ENCODE measurements around the gene ZNF574.

GRCh38 chr19:42117076-42117475 lies 41.1 kb downstream of the ZNF574 start:
- TF ChIP-seq POLR2AphosphoS5 (IDR thresholded peaks at IDR 0.05) (no peak), EP300 (IDR thresholded peaks at IDR 0.05) (no peak)
- TF ChIP-seq, protein P1, sequence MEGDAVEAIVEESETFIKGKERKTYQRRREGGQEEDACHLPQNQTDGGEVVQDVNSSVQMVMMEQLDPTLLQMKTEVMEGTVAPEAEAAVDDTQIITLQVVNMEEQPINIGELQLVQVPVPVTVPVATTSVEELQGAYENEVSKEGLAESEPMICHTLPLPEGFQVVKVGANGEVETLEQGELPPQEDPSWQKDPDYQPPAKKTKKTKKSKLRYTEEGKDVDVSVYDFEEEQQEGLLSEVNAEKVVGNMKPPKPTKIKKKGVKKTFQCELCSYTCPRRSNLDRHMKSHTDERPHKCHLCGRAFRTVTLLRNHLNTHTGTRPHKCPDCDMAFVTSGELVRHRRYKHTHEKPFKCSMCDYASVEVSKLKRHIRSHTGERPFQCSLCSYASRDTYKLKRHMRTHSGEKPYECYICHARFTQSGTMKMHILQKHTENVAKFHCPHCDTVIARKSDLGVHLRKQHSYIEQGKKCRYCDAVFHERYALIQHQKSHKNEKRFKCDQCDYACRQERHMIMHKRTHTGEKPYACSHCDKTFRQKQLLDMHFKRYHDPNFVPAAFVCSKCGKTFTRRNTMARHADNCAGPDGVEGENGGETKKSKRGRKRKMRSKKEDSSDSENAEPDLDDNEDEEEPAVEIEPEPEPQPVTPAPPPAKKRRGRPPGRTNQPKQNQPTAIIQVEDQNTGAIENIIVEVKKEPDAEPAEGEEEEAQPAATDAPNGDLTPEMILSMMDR (IDR thresholded peaks at IDR 0.05) = no peak
